HepG2 (cell line): ENCODE data around the gene ATG7. TPM values are rescaled to one million over a fixed set of nuclear protein-coding genes. Genes with fewer than 3 reads are reported as not detected.

ENCODE experiments used
- ATAC-seq: fragments of 200-7000 bp; cut with Tn5 transposase; 3 replicates; pipeline ENCODE4 v1.9.1; 2020; ENCODE audit warnings: mild to moderate bottlenecking, moderate library complexity
- BruUV-seq: library from RNA; stranded (reverse); fragments of 400-500 nt; replicated peaks from 2 replicates; lab custom pipeline; 2021; lab: Mats Ljungman, UMichigan
- CTCF ChIA-PET: fragments of 300-600 bp; formaldehyde crosslinking; extraction: SDS; loops from one replicate; lab custom pipeline; 2021; ENCODE audit warnings: low total read pairs, inconsistent platforms, low intra/inter-chr PET ratio; lab: Yijun Ruan, JAX
- POLR2A ChIA-PET: fragments of 350-600 bp; sonication (Branson Sonifier 250); formaldehyde crosslinking; loops from one replicate; lab custom pipeline; 2020; ENCODE audit warnings: antibody characterized with exemption, inconsistent platforms; lab: Yijun Ruan, JAX
- DNase-seq: peaks from one replicate; pipeline ENCODE4 v3.0.0-alpha.2; 2015; ENCODE audit warnings: low spot score
- FAIRE-seq: peaks from 3 replicates; lab custom pipeline; 2011; peaks lifted over from hg19 to GRCh38; lab: Jason Lieb, UNC
- H2AFZ ChIP-seq: one replicate; pipeline ENCODE4 v1.6.1; 2011; ENCODE audit warnings: low read length, inconsistent platforms
- H3K27ac ChIP-seq: fragments of 300-600 bp; 3 replicates; pipeline ENCODE4 v1.8.0; 2011; ENCODE audit warnings: mixed run types, mild to moderate bottlenecking, mixed read lengths, low read length, inconsistent platforms; ENCODE audit not compliant: insufficient read depth; ENCODE audit errors: extremely low read length
- H3K27me3 ChIP-seq, 2 experiments: fragments of 200-600 bp in 1 of 2; 2 replicates in 1 of 2; 3 replicates in 1 of 2; pipeline versions ENCODE4 v1.6.0 to v1.8.0; 2011; ENCODE audit warnings: low read length in 2 of 2, mild to moderate bottlenecking in 2 of 2, moderate library complexity in 2 of 2, inconsistent platforms in 1 of 2; ENCODE audit not compliant: insufficient read depth in 2 of 2, control insufficient read depth in 1 of 2
- H3K36me3 ChIP-seq, 2 experiments: fragments of 200-600 bp in 1 of 2; replicated peaks in 1 of 2; 2 replicates in 1 of 2; 3 replicates in 1 of 2; pipeline versions ENCODE4 v1.5.1 to v1.8.0; 2011; ENCODE audit warnings: low read length in 2 of 2, inconsistent platforms in 1 of 2; ENCODE audit not compliant: insufficient read depth in 2 of 2, control insufficient read depth in 1 of 2
- H3K4me1 ChIP-seq: 2 replicates; pipeline ENCODE4 v1.5.1; 2012; ENCODE audit warnings: low read length, inconsistent platforms; ENCODE audit not compliant: insufficient read depth
- H3K4me2 ChIP-seq: 2 replicates; pipeline ENCODE4 v1.6.0; 2011; ENCODE audit warnings: low read depth, low read length, inconsistent platforms
- H3K4me3 ChIP-seq, 3 experiments: fragments of 200-600 bp in 1 of 3; sonication (generic), shearing (Covaris generic) in 1 of 3; replicated peaks in 1 of 3; 2 replicates each; pipeline ENCODE4 v1.5.1; 2011 to 2016; ENCODE audit warnings: low read length in 3 of 3, inconsistent platforms in 2 of 3, low read depth in 2 of 3, mild to moderate bottlenecking in 2 of 3, control low read depth in 1 of 3, mixed read lengths in 1 of 3; ENCODE audit not compliant: insufficient read depth in 1 of 3
- H3K79me2 ChIP-seq: one replicate; pipeline ENCODE4 v1.6.1; 2011; ENCODE audit warnings: low read length, inconsistent platforms; ENCODE audit not compliant: insufficient read depth
- H3K9ac ChIP-seq: 2 replicates; pipeline ENCODE4 v1.6.0; 2011; ENCODE audit warnings: mild to moderate bottlenecking, low read depth, low read length, inconsistent platforms; ENCODE audit not compliant: insufficient read depth
- H3K9me3 ChIP-seq: 2 replicates; pipeline ENCODE4 v1.5.1; 2012; ENCODE audit warnings: mild to moderate bottlenecking, low read length
- H4K20me1 ChIP-seq: 2 replicates; pipeline ENCODE4 v1.6.0; 2011; ENCODE audit warnings: inconsistent platforms, mild to moderate bottlenecking, low read length, moderate library complexity; ENCODE audit not compliant: insufficient read depth
- AKNA ChIP-seq: sonication (generic); formaldehyde crosslinking; IDR thresholded peaks from 2 replicates; pipeline ENCODE4 v1.4.0; 2020; ENCODE audit warnings: missing genetic modification reagents, borderline replicate concordance
- KLF12 ChIP-seq: sonication (generic); formaldehyde crosslinking; IDR thresholded peaks from 2 replicates; pipeline ENCODE4 v1.4.0; 2020; ENCODE audit warnings: missing genetic modification reagents, borderline replicate concordance
- KLF6 ChIP-seq: IDR thresholded peaks from 2 replicates; pipeline ENCODE4 v1.8.0; 2016; ENCODE audit warnings: missing biosample characterization, missing genetic modification reagents
- NBN ChIP-seq: fragments of 450-650 bp; conservative IDR thresholded peaks from 2 replicates; pipeline ENCODE4 v1.6.1; 2017
- PAWR ChIP-seq: sonication (generic); formaldehyde crosslinking; IDR thresholded peaks from 2 replicates; pipeline ENCODE4 v1.4.0; 2020; ENCODE audit warnings: missing genetic modification reagents, mild to moderate bottlenecking, borderline replicate concordance
- U2AF1 ChIP-seq: fragments of 200-400 bp; formaldehyde crosslinking; optimal IDR thresholded peaks from 2 replicates; pipeline ENCODE3; 2017; ENCODE audit warnings: mild to moderate bottlenecking, low read depth, low read length
- ZNF264 ChIP-seq: sonication (generic); formaldehyde crosslinking; IDR thresholded peaks from 2 replicates; pipeline ENCODE4 v1.4.0; 2020; ENCODE audit warnings: missing genetic modification reagents
- ZNF430 ChIP-seq: sonication (generic); formaldehyde crosslinking; IDR thresholded peaks from 2 replicates; pipeline ENCODE4 v1.9.0; 2021; ENCODE audit warnings: mild to moderate bottlenecking, missing genetic modification reagents
- ZNF513 ChIP-seq: sonication (generic); formaldehyde crosslinking; conservative IDR thresholded peaks from 2 replicates; pipeline ENCODE4 v1.5.0; 2020; ENCODE audit warnings: missing genetic modification reagents
- ZNF766 ChIP-seq: sonication (generic); formaldehyde crosslinking; IDR thresholded peaks from 2 replicates; pipeline ENCODE4 v1.5.0; 2020; ENCODE audit warnings: missing genetic modification reagents, borderline replicate concordance
- ZNF768 ChIP-seq: sonication (generic); formaldehyde crosslinking; IDR thresholded peaks from 2 replicates; pipeline ENCODE4 v1.4.0; 2020; ENCODE audit warnings: missing genetic modification reagents
- ZNF841 ChIP-seq: sonication (generic); formaldehyde crosslinking; IDR thresholded peaks from 2 replicates; pipeline ENCODE4 v1.8.1; 2023; ENCODE audit warnings: missing genetic modification reagents, borderline replicate concordance
- ZSCAN12 ChIP-seq: sonication (generic); formaldehyde crosslinking; IDR thresholded peaks from 2 replicates; pipeline ENCODE4 v1.9.0; 2021; ENCODE audit warnings: mild to moderate bottlenecking, missing genetic modification reagents
- WGBS: methylation state at CpG from one replicate; pipeline ENCODE4 v1.1.6; 2017; ENCODE audit warnings: low lambda C conversion rate; 5-methylcytosine and 5-hydroxymethylcytosine counted together
- in situ Hi-C: cut with HindIII; loops from 2 replicates; pipeline ENCODE4 v1.10.0; 2017; ENCODE audit warnings: low pct_unique_long_range_greater_than_20kb; ENCODE audit not compliant: extremely low pct_ligation_motif_present
- intact Hi-C: fragments of 100-400 bp; cut with micrococcal nuclease; formaldehyde crosslinking; loops from one replicate; pipeline ENCODE4 v1.10.0; 2022; ENCODE audit not compliant: unreplicated experiment
- polyA plus RNA-seq, 8 experiments: library from polyadenylated mRNA; depleted of rRNA in 3 of 8; stranded (reverse) in 7 of 8; unstranded in 1 of 8; fragments of >200 nt; fragmentation: Illumina TruSeq in 4 of 8; extraction: Trizol in 4 of 8; gene quantifications; 2 replicates each; pipeline versions ENCODE4 v1.2.1 to v1.2.3, GENCODE V29; 2011 to 2016; ENCODE audit warnings: low read depth in 4 of 8, missing spikeins in 1 of 8, mixed read lengths in 1 of 8; ENCODE audit not compliant: insufficient read depth in 1 of 8
- total RNA-seq, 5 experiments: library from RNA; depleted of rRNA; stranded (reverse); fragments of >200 nt; fragmentation: Illumina TruSeq; extraction: Trizol; gene quantifications; 2 replicates each; pipeline ENCODE4 v1.2.3, GENCODE V29; 2016; ENCODE audit warnings: low read depth in 1 of 5
- TF ChIP-seq, protein P1 (sequence below): fragments of 450-650 bp; IDR thresholded peaks from 2 replicates; pipeline ENCODE4 v1.6.1; 2017; ENCODE audit warnings: mild to moderate bottlenecking

ATG7 gene
- total and polyA plus RNA-seq, 2 of the 13 experiments (the other 11 are each of a cell fraction or from before 2014, with no cell fraction given): 7.8 to 22.1 TPM

DNA sequence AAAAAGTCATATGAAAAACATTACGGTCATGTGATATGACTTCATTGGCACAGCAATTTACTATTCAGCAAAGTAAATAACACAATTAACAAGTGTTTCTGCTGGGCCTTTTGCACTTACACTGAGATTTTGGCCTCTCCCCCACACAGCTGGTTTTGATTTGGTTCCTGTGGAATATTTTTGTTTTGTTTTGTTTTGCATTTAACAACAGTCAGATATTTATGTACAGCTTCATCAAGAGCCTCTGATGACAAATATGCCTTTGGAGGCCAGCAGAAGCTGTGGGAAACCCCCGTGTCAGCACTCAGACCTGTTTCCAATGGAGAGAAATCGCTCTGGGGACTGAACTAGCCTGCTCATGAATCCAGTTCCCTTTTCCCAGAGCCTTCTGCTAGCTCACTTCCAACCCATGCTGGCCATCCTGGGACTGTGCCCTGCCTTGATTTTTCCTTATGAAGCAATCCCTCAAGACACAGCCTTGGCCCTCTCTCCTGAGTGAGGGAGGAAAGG is 161.9 kb downstream of the ATG7 start:
- no peaks in the 10 kb centered on the region for H3K36me3 ChIP-seq
- no peaks in the 10 kb centered on the region for H4K20me1 ChIP-seq
- no peak overlapping the region for H3K27ac ChIP-seq
- intact Hi-C loops (no loop called here), in situ Hi-C loops (no loop called here)
- H3K4me1 ChIP-seq: no peaks in the 10 kb centered on the region
- H2AFZ ChIP-seq: no peak overlapping the region
- DNase-seq (no peak), FAIRE-seq (no peak), ATAC-seq (no peak)
- 95% methylated on average over 3 of the region's 3 CpGs for WGBS
- H3K4me3 ChIP-seq: no peak overlapping the region
- BruUV-seq: no TSS peak
- H3K79me2 ChIP-seq: no peaks in the 10 kb centered on the region
- CTCF ChIA-PET: no interaction called here
- no peaks in the 10 kb centered on the region for H3K27me3 ChIP-seq
- no peak overlapping the region for H3K4me2 ChIP-seq
- H3K9me3 ChIP-seq: no peaks in the 10 kb centered on the region
- TF ChIP-seq KLF12 (CRISPR knock-in tag) (no peak), KLF6 (no peak), ZNF513 (CRISPR knock-in tag) (no peak), ZNF430 (CRISPR knock-in tag) (no peak), ZSCAN12 (no peak), ZNF768 (CRISPR knock-in tag) (no peak), AKNA (no peak), U2AF1 (no peak), NBN (no peak), PAWR (CRISPR knock-in tag) (no peak), ZNF766 (CRISPR knock-in tag) (no peak), ZNF841 (no peak), ZNF264 (CRISPR knock-in tag) (no peak)
- TF ChIP-seq, protein P1, sequence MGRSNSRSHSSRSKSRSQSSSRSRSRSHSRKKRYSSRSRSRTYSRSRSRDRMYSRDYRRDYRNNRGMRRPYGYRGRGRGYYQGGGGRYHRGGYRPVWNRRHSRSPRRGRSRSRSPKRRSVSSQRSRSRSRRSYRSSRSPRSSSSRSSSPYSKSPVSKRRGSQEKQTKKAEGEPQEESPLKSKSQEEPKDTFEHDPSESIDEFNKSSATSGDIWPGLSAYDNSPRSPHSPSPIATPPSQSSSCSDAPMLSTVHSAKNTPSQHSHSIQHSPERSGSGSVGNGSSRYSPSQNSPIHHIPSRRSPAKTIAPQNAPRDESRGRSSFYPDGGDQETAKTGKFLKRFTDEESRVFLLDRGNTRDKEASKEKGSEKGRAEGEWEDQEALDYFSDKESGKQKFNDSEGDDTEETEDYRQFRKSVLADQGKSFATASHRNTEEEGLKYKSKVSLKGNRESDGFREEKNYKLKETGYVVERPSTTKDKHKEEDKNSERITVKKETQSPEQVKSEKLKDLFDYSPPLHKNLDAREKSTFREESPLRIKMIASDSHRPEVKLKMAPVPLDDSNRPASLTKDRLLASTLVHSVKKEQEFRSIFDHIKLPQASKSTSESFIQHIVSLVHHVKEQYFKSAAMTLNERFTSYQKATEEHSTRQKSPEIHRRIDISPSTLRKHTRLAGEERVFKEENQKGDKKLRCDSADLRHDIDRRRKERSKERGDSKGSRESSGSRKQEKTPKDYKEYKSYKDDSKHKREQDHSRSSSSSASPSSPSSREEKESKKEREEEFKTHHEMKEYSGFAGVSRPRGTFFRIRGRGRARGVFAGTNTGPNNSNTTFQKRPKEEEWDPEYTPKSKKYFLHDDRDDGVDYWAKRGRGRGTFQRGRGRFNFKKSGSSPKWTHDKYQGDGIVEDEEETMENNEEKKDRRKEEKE: no peak
- POLR2A ChIA-PET: no interaction called here
- no peak overlapping the region for H3K9ac ChIP-seq
